A549 (cell line): ENCODE data around the gene SYNE3. TPM values are rescaled to one million over a fixed set of nuclear protein-coding genes. Genes with fewer than 3 reads are reported as not detected.

Experiments used
- ATAC-seq, 2 experiments: fragments of 200-7000 bp in 1 of 2; fragments of >200 bp in 1 of 2; cut with Nextera tagmentation in 1 of 2; cut with Tn5 transposase in 1 of 2; 3 replicates each; pipeline versions ENCODE4 v1.8.0 to v1.9.1; 2018 to 2020; ENCODE audit warnings: mild to moderate bottlenecking in 1 of 2, moderate library complexity in 1 of 2
- CTCF ChIA-PET: fragments of 300-600 bp; sonication (Branson Sonifier 250); formaldehyde crosslinking; extraction: SDS; loops from one replicate; lab custom pipeline; 2021; ENCODE audit warnings: antibody characterized with exemption, inconsistent platforms; lab: Yijun Ruan, JAX
- POLR2A ChIA-PET: fragments of 350-600 bp; formaldehyde crosslinking; extraction: SDS; loops from one replicate; lab custom pipeline; 2021; ENCODE audit warnings: antibody characterized with exemption, inconsistent platforms; lab: Yijun Ruan, JAX
- DNase-seq, 2 experiments: peaks; one replicate each; pipeline versions ENCODE4 v3.0.0 to v3.0.0-alpha.2; 2011 to 2016; ENCODE audit warnings: low read depth in 1 of 2, low spot score in 1 of 2
- FAIRE-seq: peaks from 2 replicates; lab custom pipeline; 2011; peaks lifted over from hg19 to GRCh38; lab: Jason Lieb, UNC
- H3K27ac ChIP-seq, 2 experiments: fragments of >200 bp; sonication (Bioruptor Twin); formaldehyde crosslinking; 3 replicates each; pipeline ENCODE4 v1.5.1; 2016 to 2017
- H3K4me1 ChIP-seq: fragments of >200 bp; sonication (Bioruptor Twin); formaldehyde crosslinking; 3 replicates; pipeline ENCODE4 v1.6.1; 2016
- H3K4me2 ChIP-seq: fragments of >200 bp; sonication (Bioruptor Twin); formaldehyde crosslinking; 3 replicates; pipeline ENCODE4 v1.6.1; 2016
- H3K4me3 ChIP-seq: fragments of >200 bp; sonication (Bioruptor Twin); formaldehyde crosslinking; 3 replicates; pipeline ENCODE4 v1.5.1; 2016
- H3K9me3 ChIP-seq: fragments of >200 bp; sonication (Bioruptor Twin); formaldehyde crosslinking; 3 replicates; pipeline ENCODE4 v1.6.1; 2016
- BCL3 ChIP-seq: fragments of >200 bp; sonication (Bioruptor Twin); formaldehyde crosslinking; IDR thresholded peaks from 3 replicates; pipeline ENCODE4 v1.6.1; 2016
- BHLHE40 ChIP-seq: IDR thresholded peaks from 2 replicates; pipeline ENCODE4 v1.6.1; 2012; ENCODE audit warnings: low read depth, low read length, inconsistent platforms
- CBX8 ChIP-seq: fragments of 200-600 bp; sonication (generic); IDR thresholded peaks from 2 replicates; pipeline ENCODE4 v1.6.1; 2016
- CHD2 ChIP-seq: fragments of 150-350 bp; IDR thresholded peaks from 2 replicates; pipeline ENCODE4 v1.6.1; 2014; ENCODE audit warnings: low read length; ENCODE audit not compliant: partially characterized antibody
- ELK1 ChIP-seq: fragments of 150-350 bp; IDR thresholded peaks from 2 replicates; pipeline ENCODE4 v1.6.1; 2014; ENCODE audit warnings: low read depth, mild to moderate bottlenecking, low read length
- ESRRA ChIP-seq: fragments of 150-350 bp; IDR thresholded peaks from 2 replicates; pipeline ENCODE4 v1.6.1; 2014; ENCODE audit warnings: mild to moderate bottlenecking, low read length, borderline replicate concordance
- FOXS1 ChIP-seq: fragments of 250-450 bp; sonication (Bioruptor Pico); IDR thresholded peaks from 2 replicates; pipeline ENCODE4 v1.5.0; 2020; ENCODE audit warnings: mild to moderate bottlenecking, moderate library complexity
- GATA3 ChIP-seq: IDR thresholded peaks from 2 replicates; pipeline ENCODE4 v1.6.1; 2012; ENCODE audit warnings: borderline replicate concordance
- HEYL ChIP-seq: fragments of 250-450 bp; sonication (Bioruptor Pico); IDR thresholded peaks from 2 replicates; pipeline ENCODE4 v1.8.0; 2021; ENCODE audit warnings: mild to moderate bottlenecking, moderate library complexity
- KDM1A ChIP-seq: fragments of 200-600 bp; sonication (generic); IDR thresholded peaks from 2 replicates; pipeline ENCODE4 v1.6.1; 2016; ENCODE audit warnings: low read depth, mild to moderate bottlenecking
- MAFK ChIP-seq: fragments of 450-650 bp; IDR thresholded peaks from 2 replicates; pipeline ENCODE4 v1.6.1; 2014; ENCODE audit not compliant: partially characterized antibody
- NFE2L2 ChIP-seq: fragments of 150-350 bp; conservative IDR thresholded peaks from 2 replicates; pipeline ENCODE4 v1.6.1; 2014; ENCODE audit warnings: low read length
- NPAS2 ChIP-seq: fragments of 250-450 bp; sonication (Bioruptor Pico); IDR thresholded peaks from 2 replicates; pipeline ENCODE4 v1.8.0; 2022; ENCODE audit warnings: mild to moderate bottlenecking, moderate library complexity, borderline replicate concordance
- NR3C1 ChIP-seq: fragments of >200 bp; sonication (Bioruptor Twin); formaldehyde crosslinking; IDR thresholded peaks from 3 replicates; pipeline ENCODE4 v1.6.1; 2017
- POLR2AphosphoS2 ChIP-seq: conservative IDR thresholded peaks from 2 replicates; pipeline ENCODE4 v1.6.1; 2012; ENCODE audit warnings: low read length, improper control_type of control experiment, inconsistent platforms
- SREBF2 ChIP-seq: fragments of 450-650 bp; IDR thresholded peaks from 2 replicates; pipeline ENCODE4 v1.6.1; 2014; ENCODE audit warnings: mild to moderate bottlenecking, moderate library complexity
- TFCP2L1 ChIP-seq: fragments of 250-450 bp; sonication (Bioruptor Pico); IDR thresholded peaks from 2 replicates; pipeline ENCODE4 v1.5.0; 2021; ENCODE audit warnings: mild to moderate bottlenecking
- ZNF302 ChIP-seq: fragments of 250-450 bp; sonication (Bioruptor Pico); IDR thresholded peaks from 2 replicates; pipeline ENCODE4 v1.9.0; 2021; ENCODE audit warnings: inconsistent platforms, mild to moderate bottlenecking, moderate library complexity
- WGBS: methylation state at CpG from one replicate; pipeline ENCODE4 v1.1.6; 2017; ENCODE audit errors: missing lambda C conversion rate; 5-methylcytosine and 5-hydroxymethylcytosine counted together
- polyA plus RNA-seq, 4 experiments: library from polyadenylated mRNA; depleted of rRNA in 3 of 4; stranded (reverse); fragments of >200 nt; fragmentation: RNase III in 1 of 4; extraction: RNeasy Plus Mini Kit Qiagen cat#74134 plus additional on column Dnase treatment in 1 of 4; gene quantifications; 2 replicates in 3 of 4; 3 replicates in 1 of 4; pipeline ENCODE4 v1.2.3, GENCODE V29; 2011 to 2017
- TF ChIP-seq, protein P1 (sequence below): fragments of 200-600 bp; sonication (generic); IDR thresholded peaks from 2 replicates; pipeline ENCODE4 v1.6.1; 2016; ENCODE audit warnings: antibody characterized with exemption, mild to moderate bottlenecking, moderate library complexity
- TF ChIP-seq, protein P2 (sequence below): fragments of 250-450 bp; sonication (Bioruptor Pico); IDR thresholded peaks from 2 replicates; pipeline ENCODE4 v1.5.0; 2021; ENCODE audit warnings: mild to moderate bottlenecking, moderate library complexity, borderline replicate concordance
- TF ChIP-seq, protein P3 (sequence below): IDR thresholded peaks from 2 replicates; pipeline ENCODE4 v1.6.1; 2012

Gene SYNE3
- polyA plus RNA-seq, 2 of the 4 experiments (the other 2 are of a cell fraction), result 0.05 to 0.08 TPM

DNA sequence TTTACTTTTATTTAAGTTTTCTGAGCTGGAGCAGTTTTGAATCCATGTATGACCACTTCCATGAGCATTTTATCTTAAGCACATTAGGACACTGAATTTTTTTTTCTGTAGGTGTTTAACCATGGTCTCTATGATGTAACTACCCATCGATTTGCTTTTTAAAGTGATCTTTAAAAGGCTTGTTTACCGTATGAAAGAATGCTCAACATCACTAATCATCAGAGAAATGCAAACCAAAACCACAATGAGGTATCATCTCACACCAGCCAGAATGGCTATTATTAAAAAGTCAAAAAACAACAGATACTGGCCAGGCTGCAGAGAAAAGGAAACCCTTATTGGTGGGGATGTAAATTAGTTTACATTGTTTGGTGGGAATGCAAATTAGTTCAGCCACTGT, 41.4 kb upstream of the SYNE3 start:
- POLR2A ChIA-PET, result no interaction called here
- H3K4me3 ChIP-seq, result no peak overlapping the region
- WGBS, result 22% methylated on average over 2 of the region's 2 CpGs
- DNase-seq (no peak), FAIRE-seq (no peak), ATAC-seq (no peak)
- H3K27ac ChIP-seq, result no peak overlapping the region
- TF ChIP-seq CBX8, result no peak
- H3K9me3 ChIP-seq, result no peaks in the 10 kb centered on the region
- CTCF ChIA-PET, result interaction anchor here (1.6 to 2.0 kb wide), 4 partner anchors 18 to 441 kb away, joined by 4 to 11 read pairs (median 5); no protein-coding TSS in a partner anchor
- H3K4me2 ChIP-seq, result no peak overlapping the region
- no peaks in the 10 kb centered on the region for H3K4me1 ChIP-seq

GRCh38 chr14:95557291-95557690, 40.8 kb upstream of the SYNE3 start:
- POLR2A ChIA-PET, result interaction anchor here (0.6 kb wide), 1 partner anchor 688 kb away, joined by 3 read pairs; no protein-coding TSS in a partner anchor
- no peaks in the 10 kb centered on the region for H3K9me3 ChIP-seq
- ATAC-seq (no peak), FAIRE-seq (no peak)
- no peak for TF ChIP-seq BHLHE40
- TF ChIP-seq, protein P1, sequence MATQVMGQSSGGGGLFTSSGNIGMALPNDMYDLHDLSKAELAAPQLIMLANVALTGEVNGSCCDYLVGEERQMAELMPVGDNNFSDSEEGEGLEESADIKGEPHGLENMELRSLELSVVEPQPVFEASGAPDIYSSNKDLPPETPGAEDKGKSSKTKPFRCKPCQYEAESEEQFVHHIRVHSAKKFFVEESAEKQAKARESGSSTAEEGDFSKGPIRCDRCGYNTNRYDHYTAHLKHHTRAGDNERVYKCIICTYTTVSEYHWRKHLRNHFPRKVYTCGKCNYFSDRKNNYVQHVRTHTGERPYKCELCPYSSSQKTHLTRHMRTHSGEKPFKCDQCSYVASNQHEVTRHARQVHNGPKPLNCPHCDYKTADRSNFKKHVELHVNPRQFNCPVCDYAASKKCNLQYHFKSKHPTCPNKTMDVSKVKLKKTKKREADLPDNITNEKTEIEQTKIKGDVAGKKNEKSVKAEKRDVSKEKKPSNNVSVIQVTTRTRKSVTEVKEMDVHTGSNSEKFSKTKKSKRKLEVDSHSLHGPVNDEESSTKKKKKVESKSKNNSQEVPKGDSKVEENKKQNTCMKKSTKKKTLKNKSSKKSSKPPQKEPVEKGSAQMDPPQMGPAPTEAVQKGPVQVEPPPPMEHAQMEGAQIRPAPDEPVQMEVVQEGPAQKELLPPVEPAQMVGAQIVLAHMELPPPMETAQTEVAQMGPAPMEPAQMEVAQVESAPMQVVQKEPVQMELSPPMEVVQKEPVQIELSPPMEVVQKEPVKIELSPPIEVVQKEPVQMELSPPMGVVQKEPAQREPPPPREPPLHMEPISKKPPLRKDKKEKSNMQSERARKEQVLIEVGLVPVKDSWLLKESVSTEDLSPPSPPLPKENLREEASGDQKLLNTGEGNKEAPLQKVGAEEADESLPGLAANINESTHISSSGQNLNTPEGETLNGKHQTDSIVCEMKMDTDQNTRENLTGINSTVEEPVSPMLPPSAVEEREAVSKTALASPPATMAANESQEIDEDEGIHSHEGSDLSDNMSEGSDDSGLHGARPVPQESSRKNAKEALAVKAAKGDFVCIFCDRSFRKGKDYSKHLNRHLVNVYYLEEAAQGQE, result no peak
- no peak for TF ChIP-seq NFE2L2
- no peak for TF ChIP-seq POLR2AphosphoS2
- TF ChIP-seq, protein P2, sequence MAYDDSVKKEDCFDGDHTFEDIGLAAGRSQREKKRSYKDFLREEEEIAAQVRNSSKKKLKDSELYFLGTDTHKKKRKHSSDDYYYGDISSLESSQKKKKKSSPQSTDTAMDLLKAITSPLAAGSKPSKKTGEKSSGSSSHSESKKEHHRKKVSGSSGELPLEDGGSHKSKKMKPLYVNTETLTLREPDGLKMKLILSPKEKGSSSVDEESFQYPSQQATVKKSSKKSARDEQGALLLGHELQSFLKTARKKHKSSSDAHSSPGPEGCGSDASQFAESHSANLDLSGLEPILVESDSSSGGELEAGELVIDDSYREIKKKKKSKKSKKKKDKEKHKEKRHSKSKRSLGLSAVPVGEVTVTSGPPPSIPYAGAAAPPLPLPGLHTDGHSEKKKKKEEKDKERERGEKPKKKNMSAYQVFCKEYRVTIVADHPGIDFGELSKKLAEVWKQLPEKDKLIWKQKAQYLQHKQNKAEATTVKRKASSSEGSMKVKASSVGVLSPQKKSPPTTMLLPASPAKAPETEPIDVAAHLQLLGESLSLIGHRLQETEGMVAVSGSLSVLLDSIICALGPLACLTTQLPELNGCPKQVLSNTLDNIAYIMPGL, result no peak
- TF ChIP-seq NPAS2 (CRISPR knock-in tag), result no peak
- TF ChIP-seq HEYL (CRISPR knock-in tag), result no peak
- TF ChIP-seq GATA3, result no peak
- no peak for TF ChIP-seq ESRRA
- no peak for TF ChIP-seq MAFK
- TF ChIP-seq ZNF302 (CRISPR knock-in tag), result no peak
- TF ChIP-seq SREBF2, result no peak
- TF ChIP-seq TFCP2L1 (CRISPR knock-in tag), result no peak
- TF ChIP-seq NR3C1, result no peak
- TF ChIP-seq, protein P3, sequence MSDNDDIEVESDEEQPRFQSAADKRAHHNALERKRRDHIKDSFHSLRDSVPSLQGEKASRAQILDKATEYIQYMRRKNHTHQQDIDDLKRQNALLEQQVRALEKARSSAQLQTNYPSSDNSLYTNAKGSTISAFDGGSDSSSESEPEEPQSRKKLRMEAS, result no peak
- no peak for TF ChIP-seq BCL3
- TF ChIP-seq ELK1, result no peak
- no peak for TF ChIP-seq FOXS1 (CRISPR knock-in tag)
- TF ChIP-seq CHD2, result no peak
- no peak for TF ChIP-seq KDM1A
- TF ChIP-seq, all 56 proteins: peak for 0
- Histone ChIP-seq H3K4me1 (no peaks in the 10 kb centered on the region), H3K4me3 (no peak overlapping the region), H3K4me2 (no peak overlapping the region), H3K27ac (no peak overlapping the region)
- CTCF ChIA-PET, result interaction anchor here (1.0 to 2.0 kb wide), 7 partner anchors 18 to 718 kb away, joined by 4 to 11 read pairs (median 5); no protein-coding TSS in a partner anchor
- WGBS, result 68% methylated on average over 11 of the region's 11 CpGs
- DNase-seq, result no peak
